ENCODE results near the gene FURIN.

- TF ChIP-seq, protein P1, sequence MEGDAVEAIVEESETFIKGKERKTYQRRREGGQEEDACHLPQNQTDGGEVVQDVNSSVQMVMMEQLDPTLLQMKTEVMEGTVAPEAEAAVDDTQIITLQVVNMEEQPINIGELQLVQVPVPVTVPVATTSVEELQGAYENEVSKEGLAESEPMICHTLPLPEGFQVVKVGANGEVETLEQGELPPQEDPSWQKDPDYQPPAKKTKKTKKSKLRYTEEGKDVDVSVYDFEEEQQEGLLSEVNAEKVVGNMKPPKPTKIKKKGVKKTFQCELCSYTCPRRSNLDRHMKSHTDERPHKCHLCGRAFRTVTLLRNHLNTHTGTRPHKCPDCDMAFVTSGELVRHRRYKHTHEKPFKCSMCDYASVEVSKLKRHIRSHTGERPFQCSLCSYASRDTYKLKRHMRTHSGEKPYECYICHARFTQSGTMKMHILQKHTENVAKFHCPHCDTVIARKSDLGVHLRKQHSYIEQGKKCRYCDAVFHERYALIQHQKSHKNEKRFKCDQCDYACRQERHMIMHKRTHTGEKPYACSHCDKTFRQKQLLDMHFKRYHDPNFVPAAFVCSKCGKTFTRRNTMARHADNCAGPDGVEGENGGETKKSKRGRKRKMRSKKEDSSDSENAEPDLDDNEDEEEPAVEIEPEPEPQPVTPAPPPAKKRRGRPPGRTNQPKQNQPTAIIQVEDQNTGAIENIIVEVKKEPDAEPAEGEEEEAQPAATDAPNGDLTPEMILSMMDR (IDR thresholded peaks at IDR 0.05; ENCODE audit: low read length): no peak
- TF ChIP-seq EZH2phosphoT487 (IDR thresholded peaks at IDR 0.05; ENCODE audit: low read length) (no peak), EZH2 (optimal IDR thresholded peaks at IDR 0.05; ENCODE audit: low read depth, low read length) (no peak)
Observed at GRCh38 chr15:90870354-90871138, 2.2 kb downstream of the FURIN start.

All from MM.1S (cell line).